OCI-LY3 (cell line): ENCODE measurements around the gene TEX14.

Experiments used
- CTCF ChIP-seq: fragments of 200-600, 300-600 bp; sonication (generic); IDR thresholded peaks from 2 replicates; pipeline ENCODE4 v1.5.1; 2014; ENCODE audit warnings: antibody characterized with exemption, low read length, low read depth
- EZH2phosphoT487 ChIP-seq: fragments of 200-600 bp; shearing (Covaris generic); IDR thresholded peaks from 2 replicates; pipeline ENCODE4 v1.6.1; 2018; ENCODE audit warnings: antibody characterized with exemption, mixed run types, low read depth

- TF ChIP-seq CTCF (no peak), EZH2phosphoT487 (no peak)
These were observed 42.2 kb upstream of the TEX14 start for GRCh38 chr17:58734040-58734439.
